Osteocyte (in vitro differentiated cells): ENCODE measurements around the gene SLC39A13. TPM values are rescaled to one million over a fixed set of nuclear protein-coding genes. Genes with fewer than 3 reads are reported as not detected.

Source experiments
- DNase-seq: peaks from one replicate; pipeline ENCODE4 v3.0.0; 2021; ENCODE audit warnings: mixed read lengths; ENCODE audit not compliant: unreplicated experiment; ENCODE audit errors: extremely low spot score
- H3K27ac Mint-ChIP-seq: one replicate; pipeline ENCODE4 v1.8.0; 2021; ENCODE audit warnings: mild to moderate bottlenecking, mixed read lengths; ENCODE audit not compliant: unreplicated experiment
- H3K27me3 Mint-ChIP-seq: one replicate; pipeline ENCODE4 v1.8.0; 2021; ENCODE audit warnings: mixed read lengths; ENCODE audit not compliant: unreplicated experiment
- H3K36me3 Mint-ChIP-seq: one replicate; pipeline ENCODE4 v1.8.0; 2021; ENCODE audit warnings: mixed read lengths; ENCODE audit not compliant: unreplicated experiment
- H3K4me1 Mint-ChIP-seq: one replicate; pipeline ENCODE4 v1.8.0; 2021; ENCODE audit warnings: mixed read lengths; ENCODE audit not compliant: unreplicated experiment
- H3K4me3 Mint-ChIP-seq: one replicate; pipeline ENCODE4 v1.8.0; 2021; ENCODE audit warnings: mild to moderate bottlenecking, moderate library complexity, mixed read lengths; ENCODE audit not compliant: unreplicated experiment
- H3K9me3 Mint-ChIP-seq: one replicate; pipeline ENCODE4 v1.8.0; 2021; ENCODE audit warnings: mixed read lengths; ENCODE audit not compliant: unreplicated experiment
- CTCF ChIP-seq: fragments of 200-600 bp; sonication (generic); IDR thresholded peaks from 2 replicates; pipeline ENCODE4 v1.5.0; 2021; ENCODE audit warnings: antibody characterized with exemption, mild to moderate bottlenecking, moderate library complexity
- total RNA-seq: library from RNA; stranded (reverse); gene quantifications from 2 replicates; pipeline ENCODE4 v1.2.1, GENCODE V29; 2021

Gene SLC39A13
- total RNA-seq, 1 donor from 2014 or later, result 98.7 TPM

DNA sequence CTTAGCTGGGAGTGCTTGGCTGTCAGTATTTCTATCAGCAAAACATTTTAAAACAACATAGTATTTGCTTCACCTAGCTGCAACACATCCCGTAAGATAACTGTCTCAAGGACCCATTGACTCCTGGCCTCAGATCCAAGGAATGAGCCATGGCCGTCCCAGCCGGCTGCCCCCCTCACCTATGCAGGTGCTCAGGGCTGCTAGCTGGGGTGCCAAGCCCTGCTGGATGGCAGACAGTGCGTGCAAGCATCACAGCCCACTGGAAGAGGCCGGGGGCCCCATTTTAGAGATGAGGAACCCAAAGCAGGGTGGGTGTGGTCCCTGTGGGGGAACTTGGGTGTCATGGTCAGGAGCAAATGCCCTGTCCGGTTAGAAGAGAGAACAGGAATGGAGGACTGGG, 9.3 kb downstream of the SLC39A13 start:
- no peaks in the 10 kb centered on the region for H3K27me3 Mint-ChIP-seq
- TF ChIP-seq CTCF, result no peak
- no peaks in the 10 kb centered on the region for H3K9me3 Mint-ChIP-seq
- peaks cover 32% of the 10 kb centered on the region for H3K36me3 Mint-ChIP-seq
- peak overlapping the region; percentile 50 for H3K27ac Mint-ChIP-seq
- H3K4me3 Mint-ChIP-seq, result no peak overlapping the region
- no peak for DNase-seq
- H3K4me1 Mint-ChIP-seq, result peaks cover 26% of the 10 kb centered on the region

- no peak for TF ChIP-seq CTCF
- Mint-ChIP-seq H3K27ac (peak overlapping the region; percentile 50), H3K4me3 (no peak overlapping the region), H3K4me1 (peaks cover 21% of the 10 kb centered on the region), H3K9me3 (no peaks in the 10 kb centered on the region), H3K36me3 (peaks cover 30% of the 10 kb centered on the region), H3K27me3 (no peaks in the 10 kb centered on the region)
- DNase-seq, result no peak
Measured at GRCh38 chr11:47418454-47419259, 10.3 kb downstream of the SLC39A13 start.

DNA sequence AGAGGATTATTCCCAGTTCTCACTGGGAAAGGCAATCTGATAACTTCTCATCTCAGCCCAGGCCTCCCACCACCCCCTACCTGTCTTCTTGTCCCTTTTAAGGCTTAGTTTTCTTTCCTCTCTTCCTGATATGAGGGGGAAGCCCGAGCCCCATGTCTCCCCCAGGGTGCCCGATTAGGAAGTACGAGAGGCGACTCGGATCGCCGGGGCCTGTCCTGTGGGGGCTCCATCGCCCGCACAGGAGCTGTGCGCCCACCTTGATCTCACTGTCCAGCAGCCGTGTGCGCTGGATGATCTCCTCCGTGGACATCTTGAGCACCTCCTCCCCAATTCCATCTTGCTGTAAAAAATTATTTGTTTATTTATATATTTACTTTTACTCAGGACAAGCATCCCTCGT, 17.2 kb downstream of the SLC39A13 start:
- peak overlapping the region; percentile 100 for H3K27ac Mint-ChIP-seq
- H3K4me3 Mint-ChIP-seq, result peak overlapping the region; percentile 100
- TF ChIP-seq CTCF, result no peak
- no peaks in the 10 kb centered on the region for H3K9me3 Mint-ChIP-seq
- no peaks in the 10 kb centered on the region for H3K27me3 Mint-ChIP-seq
- H3K36me3 Mint-ChIP-seq, result peaks cover 29% of the 10 kb centered on the region
- DNase-seq, result no peak
- peaks cover 18% of the 10 kb centered on the region for H3K4me1 Mint-ChIP-seq

GRCh38 chr11:47426062-47426956, 17.9 kb downstream of the SLC39A13 start, which contains the start of gene PSMC3:
Gene PSMC3 (minus strand): TSS chr11:47426439. CDS start chr11:47426279, 160 bp downstream.
- peak within 1 kb of the TSS; percentile 100 for H3K4me3 Mint-ChIP-seq
- no peak for TF ChIP-seq CTCF
- no peaks in the 10 kb centered on the region for H3K27me3 Mint-ChIP-seq
- peaks cover 25% of the 10 kb centered on the region for H3K36me3 Mint-ChIP-seq
- peak within 1 kb of the TSS; percentile 100 for H3K27ac Mint-ChIP-seq
- peak; percentile 99 for DNase-seq
- no peaks in the 10 kb centered on the region for H3K9me3 Mint-ChIP-seq
- H3K4me1 Mint-ChIP-seq, result peaks cover 18% of the 10 kb centered on the region

DNA sequence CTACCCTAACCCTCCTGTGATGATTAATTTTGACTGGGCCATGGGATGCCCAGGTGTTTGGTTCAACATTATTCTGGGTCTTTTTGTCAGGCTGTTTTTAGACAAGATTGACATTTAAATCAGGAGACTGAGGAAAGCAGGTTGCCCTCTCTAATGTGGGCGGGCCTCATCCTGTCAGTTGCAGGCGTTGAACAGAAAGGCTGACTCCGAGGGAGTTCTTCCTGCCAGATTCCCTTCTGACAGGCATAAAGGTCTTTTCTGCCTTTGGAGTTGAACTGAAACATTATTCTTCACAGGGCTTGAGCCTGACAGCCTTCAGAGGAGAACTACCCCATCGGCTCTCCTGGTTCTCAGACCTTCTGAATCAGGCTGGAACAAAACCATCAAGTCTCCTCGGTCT, 22.1 kb downstream of the SLC39A13 start:
- Mint-ChIP-seq H3K36me3 (peaks cover 6% of the 10 kb centered on the region), H3K27me3 (no peaks in the 10 kb centered on the region), H3K4me1 (peaks cover 12% of the 10 kb centered on the region), H3K27ac (no peak overlapping the region), H3K4me3 (no peak overlapping the region), H3K9me3 (no peaks in the 10 kb centered on the region)
- no peak for TF ChIP-seq CTCF
- no peak for DNase-seq
